GM12872 (cell line): ENCODE results near the gene SLC12A6.

Experiments used
- CTCF ChIP-seq: IDR thresholded peaks from 3 replicates; pipeline ENCODE4 v1.5.1; 2011; ENCODE audit warnings: low read depth, mild to moderate bottlenecking, low read length, moderate library complexity; ENCODE audit not compliant: insufficient read depth

The SLC12A6 gene

DNA sequence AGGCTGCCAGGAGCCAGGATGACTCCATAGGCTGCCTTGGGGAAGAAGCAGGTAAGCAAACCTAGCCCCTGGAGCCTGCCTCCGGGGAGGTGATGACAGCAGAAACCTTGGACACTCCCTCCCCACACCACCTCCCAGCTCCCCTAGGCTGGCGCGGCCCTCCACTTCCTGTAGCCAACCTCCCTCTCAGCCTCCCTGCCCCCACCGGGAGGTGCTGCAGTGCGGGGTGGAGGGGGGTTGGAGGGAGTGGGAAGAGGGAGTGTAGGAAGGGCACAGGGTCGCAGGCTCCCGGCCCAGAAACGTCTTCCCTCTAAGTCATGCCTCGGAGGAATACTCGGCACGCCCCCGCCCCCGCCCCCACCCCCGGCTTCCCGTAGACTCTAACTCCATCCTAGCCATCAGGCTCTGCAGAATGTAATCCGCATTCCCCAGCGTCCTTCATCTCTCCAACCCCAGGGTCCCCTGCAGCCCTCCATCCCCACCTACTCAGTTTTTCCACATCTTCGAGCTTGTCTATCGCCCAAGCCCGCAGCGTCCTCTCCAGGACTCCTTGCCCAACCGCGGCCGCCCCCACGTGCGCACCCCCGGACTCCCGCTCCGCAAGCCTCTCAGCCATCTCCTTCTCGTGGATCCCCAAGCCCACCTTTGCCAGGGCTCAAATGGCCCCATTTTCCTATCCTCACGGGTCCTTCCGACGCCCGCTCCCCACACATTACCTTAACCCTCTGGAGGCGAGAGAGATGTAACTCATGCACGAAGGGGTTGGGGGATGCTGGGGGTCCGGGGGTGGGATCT, 28.9 kb upstream of the SLC12A6 start:
- no peak for TF ChIP-seq CTCF

GRCh38 chr15:34365836-34366235, 28.3 kb upstream of the SLC12A6 start:
- TF ChIP-seq CTCF, result no peak

- no peak for TF ChIP-seq CTCF
Observed at GRCh38 chr15:34365091-34365825, 27.7 kb upstream of the SLC12A6 start.

GRCh38 chr15:34364041-34364440, 26.5 kb upstream of the SLC12A6 start:
- no peak for TF ChIP-seq CTCF

- TF ChIP-seq CTCF, result no peak
Observed at GRCh38 chr15:34362047-34362773, 24.6 kb upstream of the SLC12A6 start.

GRCh38 chr15:34361278-34361677, 23.7 kb upstream of the SLC12A6 start:
- no peak for TF ChIP-seq CTCF

DNA sequence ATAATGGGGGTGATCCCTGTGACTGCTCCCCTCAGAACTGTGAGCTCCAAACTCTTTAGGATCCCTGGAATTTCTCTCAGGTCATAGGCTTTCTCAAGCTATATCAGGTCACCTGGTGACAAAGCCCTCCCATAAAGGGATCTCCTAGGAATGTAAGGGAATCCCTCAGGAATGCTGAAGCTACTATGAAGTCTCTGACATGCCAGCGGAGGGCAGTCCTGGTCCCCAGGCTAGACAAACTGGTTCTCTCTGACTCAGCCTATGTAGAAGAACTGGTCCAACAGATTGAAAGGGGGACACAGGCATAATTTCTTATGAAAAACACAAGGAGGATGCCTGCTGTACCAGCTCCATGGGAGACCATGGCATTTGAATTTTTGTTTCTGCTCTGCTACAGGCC, 22.7 kb upstream of the SLC12A6 start:
- TF ChIP-seq CTCF, result no peak
